Measurements from ENCODE around the gene LBX2. TPM values are rescaled to one million over a fixed set of nuclear protein-coding genes. Genes with fewer than 3 reads are reported as not detected.
"Not testable (repeated sequence)": the region's sequence is repeated elsewhere in the genome, so short reads cannot be mapped to it uniquely, and the experiment has no call there.

The LBX2 gene
- total RNA-seq, 4 donors from 2014 or later: 0.32 to 1.7 (median 0.84) TPM

DNA sequence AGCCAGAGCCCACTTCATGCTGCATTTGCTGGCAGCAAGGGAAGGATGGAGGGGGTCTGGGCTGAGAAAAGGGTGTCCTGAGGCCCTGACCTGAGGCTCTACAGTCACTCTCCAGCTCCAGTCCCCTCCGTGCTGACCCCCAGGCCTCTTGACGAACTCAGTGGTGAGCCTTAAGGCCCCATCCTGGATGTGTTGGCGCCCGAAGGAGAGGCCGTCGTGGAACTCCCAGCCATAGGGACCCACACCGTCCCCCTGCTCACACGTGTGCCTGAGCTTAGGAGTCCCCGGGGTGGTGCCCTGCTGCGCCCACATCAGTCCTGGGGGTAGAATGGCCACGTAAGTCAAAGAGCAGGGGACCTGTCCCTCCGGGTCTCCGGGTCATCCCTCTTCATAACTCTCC is 35.0 kb downstream of the LBX2 start:
- Histone ChIP-seq H3K4me1 (peaks cover 14 to 32% (median 28%) of the 10 kb centered on the region in 4 donors), H3K36me3 (peaks cover 14 to 26% (median 23%) of the 10 kb centered on the region in 4 donors), H3K9me3 (no peaks in the 10 kb centered on the region), H3K4me3 (peak overlapping the region; percentile 76 to 99 (median 89)), H3K27ac (replicated peaks in 1 of 4) (peak overlapping the region; percentile 77 to 90 (median 82)), H3K27me3 (no peaks in the 10 kb centered on the region)
- TF ChIP-seq, protein P1, sequence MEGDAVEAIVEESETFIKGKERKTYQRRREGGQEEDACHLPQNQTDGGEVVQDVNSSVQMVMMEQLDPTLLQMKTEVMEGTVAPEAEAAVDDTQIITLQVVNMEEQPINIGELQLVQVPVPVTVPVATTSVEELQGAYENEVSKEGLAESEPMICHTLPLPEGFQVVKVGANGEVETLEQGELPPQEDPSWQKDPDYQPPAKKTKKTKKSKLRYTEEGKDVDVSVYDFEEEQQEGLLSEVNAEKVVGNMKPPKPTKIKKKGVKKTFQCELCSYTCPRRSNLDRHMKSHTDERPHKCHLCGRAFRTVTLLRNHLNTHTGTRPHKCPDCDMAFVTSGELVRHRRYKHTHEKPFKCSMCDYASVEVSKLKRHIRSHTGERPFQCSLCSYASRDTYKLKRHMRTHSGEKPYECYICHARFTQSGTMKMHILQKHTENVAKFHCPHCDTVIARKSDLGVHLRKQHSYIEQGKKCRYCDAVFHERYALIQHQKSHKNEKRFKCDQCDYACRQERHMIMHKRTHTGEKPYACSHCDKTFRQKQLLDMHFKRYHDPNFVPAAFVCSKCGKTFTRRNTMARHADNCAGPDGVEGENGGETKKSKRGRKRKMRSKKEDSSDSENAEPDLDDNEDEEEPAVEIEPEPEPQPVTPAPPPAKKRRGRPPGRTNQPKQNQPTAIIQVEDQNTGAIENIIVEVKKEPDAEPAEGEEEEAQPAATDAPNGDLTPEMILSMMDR (IDR thresholded peaks at IDR 0.05): no peak
- no peak for TF ChIP-seq POLR2A (IDR thresholded peaks at IDR 0.05; ENCODE audit: low read depth)
- TF ChIP-seq EP300 (IDR thresholded peaks at IDR 0.05): no peak
- intact Hi-C loops (cut with DNase I): no loop called here
- no peak for DNase-seq (ENCODE audit: extremely low spot score)
- WGBS: 10% methylated on average over 6 of the region's 13 CpGs

DNA sequence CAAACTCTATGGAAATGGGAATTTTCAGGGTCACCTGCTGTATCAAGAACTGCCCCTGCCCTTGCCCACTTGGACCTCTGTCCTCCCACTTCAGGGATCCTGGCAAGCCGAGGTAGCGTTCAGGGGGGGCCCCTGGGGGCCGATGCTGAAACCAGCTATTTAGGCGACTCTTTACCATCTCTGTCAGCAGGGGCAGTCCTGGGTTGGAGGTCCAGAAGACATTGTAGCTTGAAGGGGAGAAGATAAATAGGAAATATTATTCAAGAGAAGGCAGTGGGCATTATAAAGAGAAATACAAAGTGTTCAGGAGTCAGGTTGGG is 36.7 kb downstream of the LBX2 start:
- Histone ChIP-seq H3K4me1 (peaks cover 22 to 41% (median 37%) of the 10 kb centered on the region in 4 donors), H3K27ac (replicated peaks in 1 of 4) (no peak overlapping the region), H3K9me3 (no peaks in the 10 kb centered on the region), H3K4me3 (no peak overlapping the region), H3K36me3 (peaks cover 14 to 26% (median 23%) of the 10 kb centered on the region in 4 donors), H3K27me3 (no peaks in the 10 kb centered on the region)
- WGBS: 92% methylated on average over 4 of the region's 4 CpGs
- TF ChIP-seq EP300 (IDR thresholded peaks at IDR 0.05) (no peak), POLR2A (IDR thresholded peaks at IDR 0.05; ENCODE audit: low read depth) (no peak), POLR2AphosphoS5 (IDR thresholded peaks at IDR 0.05) (no peak)
- TF ChIP-seq, protein P1 (IDR thresholded peaks at IDR 0.05): no peak
- DNase-seq (ENCODE audit: extremely low spot score): no peak
- intact Hi-C loops (cut with DNase I): no loop called here

DNA sequence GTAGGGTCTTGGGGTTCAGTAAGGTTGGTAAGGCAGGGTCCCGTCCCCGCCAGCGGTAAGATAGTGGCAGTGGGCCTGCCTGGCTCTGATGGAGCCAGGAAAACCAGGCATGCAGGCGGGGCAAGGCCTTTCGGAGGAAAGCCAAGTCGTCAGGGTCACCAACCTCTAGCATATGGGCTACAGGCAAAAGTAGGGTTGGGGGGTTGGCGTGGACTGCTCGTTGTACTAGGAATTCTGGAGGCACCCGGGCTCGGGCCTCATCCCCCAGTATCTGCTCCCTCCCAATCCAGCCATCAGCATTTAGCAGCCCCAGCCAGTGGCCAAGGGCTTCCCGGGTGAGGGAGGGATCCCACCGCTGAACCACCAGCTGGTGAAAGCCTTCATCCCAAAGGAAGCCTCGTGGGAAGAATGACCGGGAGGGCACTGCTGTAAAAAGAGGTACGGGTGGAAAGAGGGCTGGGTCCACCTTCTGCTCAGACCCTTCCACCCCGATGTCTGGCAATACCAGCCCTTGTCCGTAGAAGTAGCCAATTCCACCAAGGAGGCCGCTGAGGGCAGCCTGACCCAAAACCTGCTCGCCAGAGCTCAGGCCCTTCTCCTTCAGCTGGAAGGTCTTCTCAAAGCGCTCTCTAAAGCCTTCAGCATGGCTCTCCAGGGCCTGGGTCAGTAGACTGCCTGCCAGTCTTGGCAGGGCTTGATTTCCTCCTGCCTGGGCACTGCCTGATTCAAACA is 37.2 kb downstream of the LBX2 start:
- H3K36me3 ChIP-seq: peaks cover 14 to 26% (median 23%) of the 10 kb centered on the region in 4 donors
- peaks cover 24 to 46% (median 41%) of the 10 kb centered on the region in 4 donors for H3K4me1 ChIP-seq
- H3K4me3 ChIP-seq: no peak overlapping the region
- TF ChIP-seq POLR2AphosphoS5 (IDR thresholded peaks at IDR 0.05) (no peak), POLR2A (IDR thresholded peaks at IDR 0.05; ENCODE audit: low read depth) (no peak), EP300 (IDR thresholded peaks at IDR 0.05) (no peak)
- TF ChIP-seq, protein P1 (IDR thresholded peaks at IDR 0.05): no peak
- no peaks in the 10 kb centered on the region for H3K9me3 ChIP-seq
- no peak overlapping the region for H3K27ac ChIP-seq (replicated peaks in 1 of 4)
- no peak for DNase-seq (ENCODE audit: extremely low spot score)
- intact Hi-C loops (cut with DNase I): no loop called here
- WGBS: 91% methylated on average over 15 of the region's 20 CpGs
- no peaks in the 10 kb centered on the region for H3K27me3 ChIP-seq

DNA sequence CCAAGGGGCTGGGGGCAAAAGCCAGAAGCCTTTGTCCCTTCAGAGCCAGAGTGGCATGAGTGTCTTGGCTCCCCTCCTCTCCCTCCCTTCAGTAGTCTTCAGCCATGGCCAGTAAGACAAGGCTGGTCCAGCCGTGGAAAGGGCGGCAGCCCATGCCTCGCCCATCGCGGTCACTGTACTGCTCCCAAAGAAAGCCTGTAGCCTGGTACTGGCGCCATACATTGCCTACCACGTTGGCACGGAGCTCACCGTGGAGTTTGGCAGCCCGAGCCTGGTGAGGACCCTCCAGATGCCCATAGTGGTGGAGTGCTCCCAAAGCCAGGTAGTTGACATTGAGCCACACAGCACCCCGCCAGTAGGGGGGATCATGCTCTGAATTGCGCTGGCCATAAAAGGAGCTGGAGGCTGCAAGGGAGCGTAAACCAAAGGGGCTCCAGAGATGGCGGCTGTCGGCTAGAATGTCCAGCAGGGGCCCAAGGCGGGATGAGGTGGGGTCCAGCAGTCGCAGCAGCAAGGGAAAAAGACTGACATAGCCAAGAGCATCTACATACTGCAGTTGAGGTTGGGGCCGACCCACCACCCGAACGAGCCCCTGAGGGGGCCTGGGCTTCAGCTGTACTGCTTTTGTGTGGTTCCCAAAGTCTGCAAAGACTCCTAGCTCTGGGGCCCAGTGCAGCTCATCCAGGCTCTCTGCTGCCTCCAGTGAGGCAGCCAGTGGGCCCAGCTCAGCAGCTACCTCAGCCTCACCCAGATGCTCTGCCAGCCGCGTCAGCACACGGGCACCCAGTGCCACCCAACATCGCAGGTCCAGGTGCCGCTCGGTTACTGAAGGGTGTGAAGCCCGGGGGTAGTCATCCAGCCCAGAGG is 38.0 kb downstream of the LBX2 start:
- DNase-seq (ENCODE audit: extremely low spot score): no peak

DNA sequence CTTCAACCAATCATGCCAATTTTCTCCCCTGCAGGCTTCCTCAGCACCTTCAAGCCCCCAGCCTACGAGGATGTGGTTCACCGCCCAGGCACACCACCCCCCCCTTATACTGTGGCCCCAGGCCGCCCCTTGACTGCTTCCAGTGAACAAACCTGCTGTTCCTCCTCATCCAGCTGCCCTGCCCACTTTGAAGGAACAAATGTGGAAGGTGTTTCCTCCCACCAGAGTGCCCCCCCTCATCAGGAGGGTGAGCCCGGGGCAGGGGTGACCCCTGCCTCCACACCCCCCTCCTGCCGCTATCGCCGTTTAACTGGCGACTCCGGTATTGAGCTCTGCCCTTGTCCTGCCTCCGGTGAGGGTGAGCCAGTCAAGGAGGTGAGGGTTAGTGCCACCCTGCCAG is 39.2 kb downstream of the LBX2 start:
- H3K27me3 ChIP-seq; intact Hi-C loops (cut with DNase I); H3K9me3 ChIP-seq; H3K4me3 ChIP-seq; DNase-seq (ENCODE audit: extremely low spot score); H3K27ac ChIP-seq (replicated peaks in 1 of 4): not testable (repeated sequence)
- Histone ChIP-seq H3K36me3 (peaks cover 14 to 26% (median 23%) of the 10 kb centered on the region in 4 donors), H3K4me1 (peaks cover 39 to 56% (median 53%) of the 10 kb centered on the region in 4 donors)
- WGBS: 81% methylated on average over 10 of the region's 10 CpGs

More for the DNA sequence above, 38.0 kb downstream of the LBX2 start:
- TF ChIP-seq POLR2AphosphoS5 (IDR thresholded peaks at IDR 0.05): peak in 1 of 2 donors; percentile 10
- TF ChIP-seq POLR2A (IDR thresholded peaks at IDR 0.05; ENCODE audit: low read depth): no peak
- Histone ChIP-seq H3K9me3 (no peaks in the 10 kb centered on the region), H3K4me1 (peaks cover 32 to 53% (median 49%) of the 10 kb centered on the region in 4 donors), H3K27me3 (no peaks in the 10 kb centered on the region), H3K36me3 (peaks cover 14 to 26% (median 23%) of the 10 kb centered on the region in 4 donors), H3K27ac (replicated peaks in 1 of 4) (no peak overlapping the region), H3K4me3 (no peak overlapping the region)
- WGBS: 88% methylated on average over 20 of the region's 27 CpGs
- intact Hi-C loops (cut with DNase I): no loop called here

Data from esophagus muscularis mucosa (tissue), 4 donors.